Measurements from ENCODE around the gene PAWR.

DNA sequence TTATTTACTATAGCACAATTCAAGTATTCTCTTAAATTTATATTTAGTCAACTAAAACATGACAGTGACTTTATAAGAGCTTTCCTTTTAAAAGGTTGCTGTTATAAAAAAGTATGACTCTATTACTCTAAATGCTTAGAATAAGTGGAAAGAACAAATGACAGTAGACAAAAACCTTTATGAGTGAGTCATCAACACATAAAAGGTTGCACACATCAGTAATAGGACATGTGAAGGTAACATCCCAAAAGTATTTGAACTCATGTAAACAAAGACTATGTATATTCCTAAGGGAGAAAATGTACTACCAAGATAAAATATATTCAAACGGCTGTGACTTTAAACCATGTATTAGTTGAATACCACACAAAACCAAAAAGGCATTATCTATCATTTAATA is 98.8 kb downstream of the PAWR start:
- TF ChIP-seq POLR2AphosphoS5 (IDR thresholded peaks at IDR 0.05): no peak
- TF ChIP-seq, protein P1, sequence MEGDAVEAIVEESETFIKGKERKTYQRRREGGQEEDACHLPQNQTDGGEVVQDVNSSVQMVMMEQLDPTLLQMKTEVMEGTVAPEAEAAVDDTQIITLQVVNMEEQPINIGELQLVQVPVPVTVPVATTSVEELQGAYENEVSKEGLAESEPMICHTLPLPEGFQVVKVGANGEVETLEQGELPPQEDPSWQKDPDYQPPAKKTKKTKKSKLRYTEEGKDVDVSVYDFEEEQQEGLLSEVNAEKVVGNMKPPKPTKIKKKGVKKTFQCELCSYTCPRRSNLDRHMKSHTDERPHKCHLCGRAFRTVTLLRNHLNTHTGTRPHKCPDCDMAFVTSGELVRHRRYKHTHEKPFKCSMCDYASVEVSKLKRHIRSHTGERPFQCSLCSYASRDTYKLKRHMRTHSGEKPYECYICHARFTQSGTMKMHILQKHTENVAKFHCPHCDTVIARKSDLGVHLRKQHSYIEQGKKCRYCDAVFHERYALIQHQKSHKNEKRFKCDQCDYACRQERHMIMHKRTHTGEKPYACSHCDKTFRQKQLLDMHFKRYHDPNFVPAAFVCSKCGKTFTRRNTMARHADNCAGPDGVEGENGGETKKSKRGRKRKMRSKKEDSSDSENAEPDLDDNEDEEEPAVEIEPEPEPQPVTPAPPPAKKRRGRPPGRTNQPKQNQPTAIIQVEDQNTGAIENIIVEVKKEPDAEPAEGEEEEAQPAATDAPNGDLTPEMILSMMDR (IDR thresholded peaks at IDR 0.05): no peak
